Loucy (cell line): Measurements from ENCODE around the gene TNS3.

Experiments
- H2AFZ ChIP-seq: fragments of 200-600 bp; sonication (generic); 2 replicates; pipeline ENCODE4 v1.6.0; 2016; ENCODE audit warnings: antibody characterized with exemption, mild to moderate bottlenecking, low read length, moderate library complexity
- H3F3A ChIP-seq: fragments of 200-600 bp; 2 replicates; pipeline ENCODE4 v1.6.0; 2016; ENCODE audit warnings: antibody characterized with exemption, low read depth, mild to moderate bottlenecking
- H3K27me3 ChIP-seq: fragments of 200-600 bp; sonication (generic); 2 replicates; pipeline ENCODE4 v1.6.1; 2014; ENCODE audit warnings: low read length, mild to moderate bottlenecking; ENCODE audit not compliant: insufficient read depth, poor library complexity, severe bottlenecking
- H3K36me3 ChIP-seq: fragments of 200-600 bp; sonication (generic); 2 replicates; pipeline ENCODE4 v1.6.1; 2016; ENCODE audit warnings: low read length; ENCODE audit not compliant: insufficient read depth
- H3K4me1 ChIP-seq: fragments of 200-600 bp; sonication (generic); 2 replicates; pipeline ENCODE4 v1.5.1; 2014; ENCODE audit warnings: low read length, mild to moderate bottlenecking; ENCODE audit not compliant: insufficient read depth, poor library complexity, severe bottlenecking
- H3K4me2 ChIP-seq: fragments of 200-600 bp; sonication (generic); 2 replicates; pipeline ENCODE4 v1.6.0; 2014; ENCODE audit warnings: antibody characterized with exemption, low read length, low read depth, mild to moderate bottlenecking; ENCODE audit not compliant: poor library complexity, severe bottlenecking
- H3K4me3 ChIP-seq: fragments of 200-600 bp; sonication (generic); 2 replicates; pipeline ENCODE4 v1.5.1; 2014; ENCODE audit warnings: low read length, mild to moderate bottlenecking, mixed read lengths; ENCODE audit not compliant: poor library complexity, severe bottlenecking
- H3K79me2 ChIP-seq: fragments of 200-600 bp; sonication (generic); 2 replicates; pipeline ENCODE4 v1.6.1; 2014; ENCODE audit warnings: low read length; ENCODE audit not compliant: insufficient read depth
- H3K9ac ChIP-seq: fragments of 200-600 bp; sonication (generic); 2 replicates; pipeline ENCODE4 v1.6.0; 2014; ENCODE audit warnings: mild to moderate bottlenecking, low read depth, low read length, moderate library complexity; ENCODE audit not compliant: poor library complexity, severe bottlenecking
- H3K9me2 ChIP-seq: fragments of 200-600 bp; sonication (generic); replicated peaks from 2 replicates; pipeline ENCODE4 v1.6.1; 2016; ENCODE audit warnings: low read depth, low read length, mixed read lengths
- H3K9me3 ChIP-seq: fragments of 200-600 bp; sonication (generic); 2 replicates; pipeline ENCODE4 v1.6.1; 2014; ENCODE audit warnings: mild to moderate bottlenecking, antibody characterized with exemption, low read length, low read depth; ENCODE audit not compliant: insufficient read depth
- H4K20me1 ChIP-seq: fragments of 200-600 bp; sonication (generic); 2 replicates; pipeline ENCODE4 v1.6.0; 2014; ENCODE audit warnings: antibody characterized with exemption, low read length, mild to moderate bottlenecking; ENCODE audit not compliant: insufficient read depth, poor library complexity, severe bottlenecking
- EZH2phosphoT487 ChIP-seq: fragments of 200-600 bp; IDR thresholded peaks from 2 replicates; pipeline ENCODE4 v1.6.1; 2018; ENCODE audit warnings: antibody characterized with exemption, mild to moderate bottlenecking, moderate library complexity, borderline replicate concordance
- TF ChIP-seq, protein P1 (sequence below): fragments of 200-600 bp; sonication (generic); conservative IDR thresholded peaks from 2 replicates; pipeline ENCODE4 v1.5.1; 2014; ENCODE audit warnings: mild to moderate bottlenecking, antibody characterized with exemption, low read length

Gene TNS3

DNA sequence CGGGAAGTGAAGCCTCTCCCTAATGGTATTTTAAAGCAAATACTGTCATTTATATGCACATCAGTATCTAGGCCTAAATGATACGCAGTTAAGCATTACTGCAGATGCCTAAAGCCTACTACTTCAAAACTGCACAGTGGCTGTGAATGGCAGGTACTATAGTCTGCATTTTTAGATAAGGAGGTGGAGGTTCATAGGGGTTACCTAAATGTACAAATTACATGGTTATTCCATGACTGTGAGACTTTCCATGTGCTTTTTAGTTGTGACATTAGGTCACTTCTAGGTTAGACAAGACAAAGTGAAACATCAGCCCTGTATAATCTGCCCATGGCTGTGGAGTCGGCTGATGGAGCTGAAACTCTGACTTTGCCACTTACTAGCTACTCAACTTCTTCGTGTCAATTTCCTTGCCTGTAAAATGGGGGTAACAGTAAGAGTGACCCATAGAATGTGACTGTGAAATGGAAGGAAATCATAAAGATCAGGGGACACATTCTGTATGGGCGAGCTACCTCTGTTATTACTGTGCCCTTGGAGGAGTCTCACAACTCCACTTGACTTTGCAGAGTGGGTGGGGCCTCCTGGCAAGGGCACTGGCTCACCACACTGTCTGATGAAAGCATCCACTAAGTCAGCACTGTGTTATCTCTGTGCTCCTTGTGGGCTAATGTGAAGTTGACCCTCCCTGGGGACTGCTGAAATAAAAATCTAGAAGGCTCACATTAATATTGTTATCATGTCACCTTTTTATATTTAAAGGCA lies 239.4 kb downstream of the TNS3 start:
- Histone ChIP-seq H3K9me2 (no peaks in the 10 kb centered on the region), H3K36me3 (no peaks in the 10 kb centered on the region), H3K4me2 (no peak overlapping the region), H4K20me1 (no peaks in the 10 kb centered on the region), H2AFZ (no peak overlapping the region), H3K4me3 (no peak overlapping the region), H3K79me2 (no peaks in the 10 kb centered on the region), H3K4me1 (no peaks in the 10 kb centered on the region), H3K9me3 (peaks cover 3% of the 10 kb centered on the region; the same call in 1 of the 2 replicates), H3F3A (no peaks in the 10 kb centered on the region), H3K9ac (no peak overlapping the region), H3K27me3 (no peaks in the 10 kb centered on the region)
- TF ChIP-seq EZH2phosphoT487 = no peak
- TF ChIP-seq, protein P1, sequence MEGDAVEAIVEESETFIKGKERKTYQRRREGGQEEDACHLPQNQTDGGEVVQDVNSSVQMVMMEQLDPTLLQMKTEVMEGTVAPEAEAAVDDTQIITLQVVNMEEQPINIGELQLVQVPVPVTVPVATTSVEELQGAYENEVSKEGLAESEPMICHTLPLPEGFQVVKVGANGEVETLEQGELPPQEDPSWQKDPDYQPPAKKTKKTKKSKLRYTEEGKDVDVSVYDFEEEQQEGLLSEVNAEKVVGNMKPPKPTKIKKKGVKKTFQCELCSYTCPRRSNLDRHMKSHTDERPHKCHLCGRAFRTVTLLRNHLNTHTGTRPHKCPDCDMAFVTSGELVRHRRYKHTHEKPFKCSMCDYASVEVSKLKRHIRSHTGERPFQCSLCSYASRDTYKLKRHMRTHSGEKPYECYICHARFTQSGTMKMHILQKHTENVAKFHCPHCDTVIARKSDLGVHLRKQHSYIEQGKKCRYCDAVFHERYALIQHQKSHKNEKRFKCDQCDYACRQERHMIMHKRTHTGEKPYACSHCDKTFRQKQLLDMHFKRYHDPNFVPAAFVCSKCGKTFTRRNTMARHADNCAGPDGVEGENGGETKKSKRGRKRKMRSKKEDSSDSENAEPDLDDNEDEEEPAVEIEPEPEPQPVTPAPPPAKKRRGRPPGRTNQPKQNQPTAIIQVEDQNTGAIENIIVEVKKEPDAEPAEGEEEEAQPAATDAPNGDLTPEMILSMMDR = no peak

DNA sequence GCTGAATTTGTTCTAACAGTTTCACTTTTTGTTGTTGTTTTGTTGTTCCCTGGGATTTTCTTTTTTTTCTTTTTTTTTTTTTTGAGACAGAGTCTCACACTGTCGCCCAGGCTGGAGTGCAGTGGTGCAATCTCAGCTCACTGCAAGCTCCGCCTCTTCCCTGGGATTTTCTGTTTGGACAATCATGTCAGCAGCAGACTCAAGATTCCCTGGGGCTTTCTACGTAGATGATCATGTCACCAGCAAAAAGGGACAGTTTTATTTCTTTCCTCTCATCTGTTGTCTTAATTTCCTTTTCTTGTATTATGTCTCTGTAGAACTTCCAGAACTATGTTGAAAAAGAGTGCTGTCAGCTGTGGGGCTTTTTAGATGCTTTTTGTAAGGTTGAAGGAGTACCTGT lies 241.4 kb downstream of the TNS3 start:
- H3K36me3 ChIP-seq = no peaks in the 10 kb centered on the region
- TF ChIP-seq, protein P1 = no peak
- no peak for TF ChIP-seq EZH2phosphoT487
- no peaks in the 10 kb centered on the region for H3F3A ChIP-seq
- H3K4me3 ChIP-seq = no peak overlapping the region
- no peaks in the 10 kb centered on the region for H4K20me1 ChIP-seq
- no peaks in the 10 kb centered on the region for H3K9me2 ChIP-seq
- no peaks in the 10 kb centered on the region; the same call in 1 of the 2 replicates for H3K9me3 ChIP-seq
- no peak overlapping the region for H3K9ac ChIP-seq
- no peaks in the 10 kb centered on the region for H3K27me3 ChIP-seq
- no peak overlapping the region for H3K4me2 ChIP-seq
- no peaks in the 10 kb centered on the region for H3K79me2 ChIP-seq
- H2AFZ ChIP-seq = no peak overlapping the region
- H3K4me1 ChIP-seq = no peaks in the 10 kb centered on the region

DNA sequence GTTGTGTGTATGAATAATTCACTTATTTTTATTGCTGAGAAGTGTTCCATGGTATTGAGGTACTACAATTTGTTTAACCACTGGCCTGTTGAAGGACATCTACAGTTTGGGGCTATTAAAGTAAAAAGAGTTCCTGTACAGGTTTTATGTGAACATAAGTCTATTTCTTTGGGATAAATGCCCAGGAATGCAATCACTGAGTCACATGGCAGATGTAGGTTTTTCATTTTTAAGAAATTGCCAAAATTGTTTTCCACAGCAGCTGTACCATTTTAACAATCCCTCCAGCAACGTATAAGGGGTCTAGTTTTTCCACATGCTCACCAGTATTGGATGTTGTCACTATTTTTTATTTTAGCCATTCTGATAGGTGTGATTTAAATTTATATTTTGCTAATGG lies 243.9 kb downstream of the TNS3 start:
- Histone ChIP-seq H4K20me1 (no peaks in the 10 kb centered on the region), H3K9me2 (no peaks in the 10 kb centered on the region), H3K9ac (no peak overlapping the region), H3F3A (no peaks in the 10 kb centered on the region), H3K4me2 (no peak overlapping the region), H3K9me3 (no peaks in the 10 kb centered on the region; the same call in 1 of the 2 replicates), H3K36me3 (no peaks in the 10 kb centered on the region), H3K79me2 (no peaks in the 10 kb centered on the region), H3K4me3 (no peak overlapping the region), H3K4me1 (no peaks in the 10 kb centered on the region), H3K27me3 (no peaks in the 10 kb centered on the region), H2AFZ (no peak overlapping the region)
- TF ChIP-seq, protein P1 = no peak
- TF ChIP-seq EZH2phosphoT487 = no peak
